Measurements from ENCODE around the gene PLSCR2. TPM values are rescaled to one million over a fixed set of nuclear protein-coding genes. Genes with fewer than 3 reads are reported as not detected.
"Not testable (repeated sequence)": the region's sequence is repeated elsewhere in the genome, so short reads cannot be mapped to it uniquely, and the experiment has no call there.

The PLSCR2 gene
- total RNA-seq, 2 donors from 2014 or later, result not detected

- DNase-seq; intact Hi-C loops (cut with DNase I); ATAC-seq: not testable (repeated sequence)
Measured at GRCh38 chr3:146440310-146440709, 29.1 kb downstream of the PLSCR2 start.

DNA sequence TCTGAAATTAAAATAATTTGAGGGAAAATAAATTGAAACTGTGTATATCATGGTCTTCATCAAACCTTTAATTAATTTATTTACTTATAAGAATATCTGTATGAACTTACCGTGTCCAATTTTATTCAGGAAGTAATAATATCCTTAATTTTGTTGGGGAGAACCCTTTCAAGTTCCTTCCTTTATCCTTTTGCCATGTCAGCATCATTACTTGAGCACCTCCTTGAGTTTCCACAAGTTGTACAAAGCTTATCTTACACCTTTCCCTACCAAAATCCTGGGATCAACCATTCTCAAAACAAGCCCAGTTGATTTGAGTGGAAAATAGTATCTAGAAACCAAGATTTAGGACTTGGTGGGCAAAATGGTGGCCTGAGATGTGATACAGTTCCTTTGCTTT lies 37.3 kb downstream of the PLSCR2 start:
- DNase-seq (no peak), ATAC-seq (no peak)
- intact Hi-C loops (cut with DNase I), result no loop called here

GRCh38 chr3:146431240-146431639 lies 38.1 kb downstream of the PLSCR2 start:
- ATAC-seq, result peak in 1 of 2 donors; percentile 44

DNA sequence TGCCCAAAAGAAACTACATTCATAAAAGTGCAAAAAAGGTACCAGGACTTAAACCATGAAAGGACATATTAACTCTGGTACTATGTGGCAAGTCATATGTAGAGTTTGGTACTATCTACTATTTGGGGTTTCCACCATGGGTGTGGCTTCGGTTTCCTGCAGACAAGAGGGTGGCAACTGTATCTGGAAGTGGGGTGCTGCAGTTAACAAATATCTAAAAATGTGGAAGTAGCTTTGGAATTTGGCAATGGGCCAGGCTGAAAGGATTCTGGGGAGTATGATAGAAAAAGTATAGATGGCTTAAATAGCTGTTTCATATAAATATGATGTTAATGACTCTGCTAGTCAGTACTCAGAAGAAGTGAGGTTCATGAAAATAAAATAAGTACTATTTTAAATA lies 44.0 kb downstream of the PLSCR2 start:
- DNase-seq (no peak), ATAC-seq (no peak)
- intact Hi-C loops (cut with DNase I), result no loop called here

More at GRCh38 chr3:146431240-146431639, 38.1 kb downstream of the PLSCR2 start:
- no peak for DNase-seq
- intact Hi-C loops (cut with DNase I), result no loop called here

DNA sequence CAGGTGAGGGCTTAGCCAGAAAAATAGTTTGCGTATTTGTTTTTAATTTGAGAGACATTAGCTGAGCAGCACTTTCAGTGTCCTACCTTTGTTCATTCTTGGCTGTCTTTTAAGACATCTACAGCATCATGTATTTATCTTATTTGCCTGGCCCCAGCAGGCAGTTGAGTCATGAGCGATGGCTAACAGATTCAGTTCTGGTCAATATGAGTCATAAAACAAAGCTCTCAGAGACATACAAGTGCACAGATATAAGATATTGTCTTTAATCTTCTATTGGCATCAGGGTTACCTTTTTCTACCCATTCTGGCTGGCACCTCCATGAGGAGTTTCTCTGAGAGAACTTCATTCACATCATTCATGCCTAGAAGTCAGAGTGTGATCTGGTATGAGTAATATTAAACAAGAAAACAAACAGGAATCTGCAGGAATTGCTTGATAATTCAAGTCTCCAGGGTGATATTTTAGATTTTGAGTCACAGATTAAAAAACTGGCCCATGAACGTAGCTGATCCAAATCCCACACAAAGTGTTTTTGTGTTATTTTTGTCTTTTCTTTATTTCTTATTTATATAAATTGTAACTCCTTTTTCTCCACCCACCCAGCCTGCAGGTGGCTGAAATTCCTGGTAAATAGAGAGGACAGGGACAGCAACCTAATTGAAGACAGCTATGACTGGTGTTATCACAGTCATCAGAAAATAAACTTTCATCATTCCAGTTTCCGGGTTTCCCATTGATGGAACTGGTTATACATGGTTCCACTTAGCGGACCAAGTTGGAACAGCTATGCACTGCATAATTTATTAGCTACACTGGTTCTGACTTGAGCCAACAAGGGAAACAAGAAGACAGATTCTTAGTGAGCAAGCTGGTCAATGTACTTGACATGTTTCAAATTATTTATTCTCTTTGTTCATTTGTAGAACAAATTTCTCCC lies 47.3 kb downstream of the PLSCR2 start:
- DNase-seq (no peak), ATAC-seq (peak in 1 of 2 donors; percentile 23)
- intact Hi-C loops (cut with DNase I), result no loop called here

GRCh38 chr3:146416366-146416765 lies 53.0 kb downstream of the PLSCR2 start:
- intact Hi-C loops (cut with DNase I), result no loop called here
- ATAC-seq, result no peak
- DNase-seq, result no peak

GRCh38 chr3:146414010-146414409 lies 55.4 kb downstream of the PLSCR2 start:
- intact Hi-C loops (cut with DNase I), result no loop called here
- DNase-seq, result no peak
- no peak for ATAC-seq

DNA sequence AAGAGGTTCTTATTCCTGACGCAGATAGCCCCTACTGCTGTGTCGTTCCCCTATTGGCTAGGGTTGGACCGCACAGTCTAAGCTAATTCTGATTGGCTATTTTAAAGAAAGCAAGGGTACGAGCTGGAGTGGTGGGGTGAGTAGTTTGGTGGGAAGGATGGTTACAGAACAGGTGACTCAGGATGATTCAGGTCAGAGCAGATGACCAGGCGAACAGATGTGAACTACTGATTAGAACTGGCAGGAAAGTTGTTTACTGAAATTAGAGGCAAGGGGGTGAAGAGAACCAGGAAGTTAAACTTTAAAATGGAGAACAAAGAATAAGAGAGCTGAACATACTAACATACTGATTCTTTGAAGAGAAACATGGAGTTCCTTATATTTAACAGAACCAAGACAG lies 56.6 kb downstream of the PLSCR2 start:
- intact Hi-C loops (cut with DNase I); ATAC-seq; DNase-seq: not testable (repeated sequence)

DNA sequence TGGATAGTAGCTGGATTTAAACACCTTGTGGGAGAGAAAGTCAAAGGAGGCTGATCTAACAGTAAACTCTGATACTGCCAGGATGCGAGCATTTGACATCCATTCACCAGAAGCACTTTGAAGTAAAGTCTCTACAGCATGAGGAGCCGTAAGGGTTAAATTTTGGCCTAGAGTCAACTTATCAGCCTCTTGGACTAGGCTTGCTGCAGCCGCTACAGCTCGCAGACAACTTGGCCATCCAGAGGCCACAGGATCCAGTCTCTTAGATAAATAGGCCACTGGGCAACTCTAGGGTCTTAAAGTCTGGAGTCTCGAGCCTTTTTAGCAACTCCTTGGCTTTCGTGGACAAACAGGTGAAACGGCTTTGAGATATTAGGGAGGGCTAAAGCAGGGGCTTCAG lies 61.4 kb downstream of the PLSCR2 start:
- DNase-seq (no peak), ATAC-seq (no peak)
- intact Hi-C loops (cut with DNase I), result no loop called here

DNA sequence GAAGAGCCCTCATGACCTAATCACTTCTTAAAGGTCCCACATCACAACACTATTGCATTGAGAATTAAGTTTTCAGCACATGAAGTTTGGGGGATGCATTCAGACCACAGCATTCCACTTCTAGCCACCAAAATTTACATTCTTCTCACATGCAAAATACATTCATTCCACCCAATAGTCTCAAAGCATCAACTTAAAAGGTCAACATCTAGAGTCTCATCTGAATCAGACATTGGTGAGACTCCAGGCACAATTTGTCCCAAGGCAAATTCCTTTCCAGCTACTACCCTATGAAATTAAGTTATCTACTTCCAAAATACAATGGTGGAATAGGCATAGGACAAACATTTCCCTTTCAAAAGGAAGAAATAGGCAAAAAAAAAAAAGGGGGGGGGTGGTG lies 64.9 kb downstream of the PLSCR2 start:
- intact Hi-C loops (cut with DNase I), result no loop called here
- ATAC-seq (no peak), DNase-seq (no peak)

DNA sequence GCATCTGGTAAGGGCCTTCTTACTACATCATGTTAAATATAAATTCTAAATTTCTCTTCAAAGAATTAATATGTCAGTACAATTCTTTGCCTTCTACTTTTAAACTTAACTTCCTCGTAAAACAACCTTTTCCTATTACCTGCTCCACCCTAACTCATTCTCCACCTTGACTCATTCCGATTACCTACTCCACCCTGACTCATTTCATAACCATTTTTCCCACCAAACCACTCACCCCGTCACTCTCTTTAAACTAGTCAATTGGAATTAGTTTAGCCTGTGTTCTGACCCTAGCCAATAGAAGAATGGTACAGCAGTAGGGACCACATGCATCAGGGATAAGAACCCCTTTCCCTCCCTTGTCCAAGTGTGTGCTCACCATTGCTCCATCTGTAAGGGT lies 65.6 kb downstream of the PLSCR2 start:
- DNase-seq (no peak), ATAC-seq (no peak)
- intact Hi-C loops (cut with DNase I), result no loop called here

DNA sequence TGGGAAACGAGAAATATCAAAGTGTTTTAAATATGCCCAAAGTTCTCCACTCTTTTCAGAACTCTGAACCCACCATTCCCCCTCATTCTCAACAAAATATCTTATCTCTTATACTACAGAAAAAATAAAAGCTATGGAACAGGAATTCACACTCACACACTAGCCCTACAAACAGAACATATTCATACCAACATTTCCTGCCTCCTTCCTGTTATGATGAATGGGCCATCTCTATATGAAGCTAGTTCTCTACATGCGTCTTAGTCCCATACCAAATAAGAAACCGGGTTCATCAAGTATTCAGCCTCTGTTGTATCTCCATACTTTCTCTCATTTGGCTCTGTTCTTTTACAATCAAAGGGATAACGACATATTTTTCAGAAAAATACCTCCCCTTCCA lies 72.6 kb downstream of the PLSCR2 start:
- intact Hi-C loops (cut with DNase I), result no loop called here
- no peak for ATAC-seq
- no peak for DNase-seq

DNA sequence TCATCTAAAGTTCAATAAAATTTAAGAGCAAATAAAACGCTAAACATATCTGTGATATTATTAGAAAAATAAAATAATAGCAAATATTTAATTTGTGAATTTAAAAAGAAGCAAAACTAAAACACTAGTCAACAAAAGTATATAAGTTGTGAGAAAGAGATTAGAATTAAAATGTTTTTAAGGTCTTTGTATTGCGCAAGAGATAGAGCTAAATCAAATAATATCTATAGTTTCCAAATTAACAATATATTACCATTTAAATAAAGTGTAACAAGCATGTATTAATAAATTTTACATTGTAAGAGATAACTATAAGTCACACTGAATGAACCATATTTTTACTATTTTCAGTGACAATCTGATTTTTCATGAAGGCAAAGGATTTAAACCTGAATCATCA lies 74.2 kb downstream of the PLSCR2 start:
- intact Hi-C loops (cut with DNase I), result no loop called here
- DNase-seq, result no peak
- ATAC-seq, result no peak

DNA sequence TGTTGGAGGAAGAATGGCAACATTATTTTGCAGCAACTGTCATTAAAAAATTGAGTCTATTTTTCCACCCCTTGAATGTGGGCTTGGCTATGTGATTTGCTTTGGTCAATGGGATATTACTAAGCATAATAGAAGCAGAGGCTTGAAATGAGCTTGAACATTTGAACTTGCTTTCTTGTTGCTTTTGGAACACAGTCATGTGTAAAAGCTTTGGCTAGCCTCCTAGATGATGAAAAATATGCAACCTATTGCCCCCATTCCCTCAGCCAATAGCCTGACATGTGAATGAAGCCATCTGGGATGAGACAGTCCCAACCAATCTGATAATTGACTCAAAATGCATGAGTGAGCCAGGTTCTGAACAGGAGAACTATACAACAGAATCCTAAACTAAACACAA lies 78.4 kb downstream of the PLSCR2 start:
- no peak for DNase-seq
- intact Hi-C loops (cut with DNase I), result no loop called here
- peak; percentile 93 to 97 for ATAC-seq

GRCh38 chr3:146390006-146390772 lies 79.2 kb downstream of the PLSCR2 start:
- intact Hi-C loops (cut with DNase I), result no loop called here
- ATAC-seq (peak in 1 of 2 donors; percentile 29), DNase-seq (no peak)

DNA sequence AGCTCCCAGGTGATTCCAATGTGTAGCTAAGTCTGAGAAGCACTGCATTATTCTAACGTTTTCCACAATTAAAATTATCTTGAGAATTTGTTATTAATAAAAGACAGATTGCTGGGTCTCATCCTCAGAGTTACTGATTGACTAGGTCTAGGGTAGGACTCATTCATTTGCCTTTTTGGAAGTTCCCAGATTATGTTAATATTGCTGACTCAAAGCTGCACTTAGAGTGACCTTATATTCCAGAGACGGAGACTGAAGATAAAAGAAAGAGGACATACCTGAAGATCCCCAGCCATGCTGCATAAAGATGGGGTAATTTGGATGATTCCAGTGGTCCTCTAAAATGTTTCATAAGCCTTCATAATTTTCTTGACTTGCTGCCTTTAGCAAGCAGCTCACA lies 81.8 kb downstream of the PLSCR2 start:
- ATAC-seq, result no peak
- no peak for DNase-seq
- intact Hi-C loops (cut with DNase I), result no loop called here

GRCh38 chr3:146386936-146387335 lies 82.4 kb downstream of the PLSCR2 start:
- intact Hi-C loops (cut with DNase I), result no loop called here
- DNase-seq (no peak), ATAC-seq (no peak)

- no peak for ATAC-seq
- intact Hi-C loops (cut with DNase I), result no loop called here
Measured at GRCh38 chr3:146384786-146385185, 84.6 kb downstream of the PLSCR2 start.

More at GRCh38 chr3:146384786-146385185, 84.6 kb downstream of the PLSCR2 start:
- no peak for DNase-seq

All from left cardiac atrium (tissue), 4 donors.